ENCODE measurements around the gene GLB1L.

The GLB1L gene

DNA sequence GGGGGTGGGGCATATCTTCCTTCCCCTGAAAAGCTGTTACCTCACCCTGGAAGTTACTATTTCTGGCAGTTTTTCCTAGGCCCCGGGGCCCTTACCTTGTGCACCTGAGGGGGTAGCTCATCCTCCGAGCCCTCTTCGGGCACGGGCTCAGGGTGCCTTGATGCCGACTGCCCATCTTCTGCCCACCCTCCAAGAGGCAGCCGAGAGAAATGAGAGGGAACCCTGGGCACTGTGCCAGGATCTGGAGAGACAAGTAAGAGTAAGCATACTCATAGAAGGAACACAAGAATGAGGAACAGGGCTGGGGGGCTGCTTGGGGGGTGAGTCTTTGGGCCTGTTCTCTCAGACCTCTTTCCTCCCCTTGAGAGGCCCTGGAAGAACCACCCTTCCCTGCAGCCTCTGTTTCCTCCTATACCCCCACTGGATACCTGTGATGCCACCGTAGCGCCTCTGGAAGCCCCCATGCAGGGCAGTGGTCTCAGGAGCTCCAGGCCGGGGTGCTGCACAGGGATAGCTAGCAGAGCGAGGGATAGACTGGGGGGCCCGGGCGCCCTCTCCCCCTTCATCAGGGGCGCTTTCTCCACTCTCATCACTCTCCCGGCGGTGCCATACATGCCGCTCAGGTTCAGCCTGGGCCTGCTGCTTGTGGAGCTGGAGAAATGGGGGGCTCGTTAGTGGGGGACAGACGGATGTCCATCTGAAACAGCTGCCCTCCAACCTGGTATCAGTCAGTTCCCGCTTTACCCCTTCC lies 24.4 kb downstream of the GLB1L start:
- no peak for DNase-seq

DNA sequence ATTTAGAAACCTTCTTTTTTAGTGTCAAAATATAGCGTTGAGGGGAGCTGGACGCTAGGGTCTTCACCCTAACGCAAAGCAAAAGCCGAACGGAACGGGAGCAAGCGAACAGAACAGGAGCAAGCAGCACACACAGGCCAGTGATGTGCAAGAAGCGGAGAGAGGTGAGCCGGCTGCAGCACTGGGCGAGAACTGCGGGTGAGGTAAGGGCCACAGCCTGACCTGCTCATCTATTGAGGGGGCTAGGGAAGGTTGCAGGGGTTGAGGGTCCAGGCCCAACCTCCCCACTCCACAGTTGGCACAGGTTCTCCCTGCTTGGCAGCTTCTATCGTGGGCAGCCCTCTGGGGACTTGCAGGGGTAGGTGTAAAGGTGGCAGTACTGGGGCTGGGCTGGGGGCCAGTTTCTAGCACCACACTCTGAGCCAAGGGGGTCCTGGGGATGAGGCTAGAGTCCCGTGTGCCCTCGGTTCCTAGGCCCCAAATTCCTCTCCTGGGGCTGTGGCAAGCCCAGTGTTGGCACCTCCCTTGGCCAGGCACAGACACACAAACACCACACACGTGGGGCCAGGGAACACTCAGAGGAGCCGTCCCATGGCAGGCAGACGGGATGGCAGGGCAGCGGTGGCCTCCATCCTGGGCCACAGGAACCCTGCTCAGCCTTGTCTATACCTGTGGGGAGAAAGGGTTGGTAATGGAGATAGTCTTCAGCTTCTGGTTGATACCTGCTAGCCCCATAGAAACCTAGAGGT lies 25.3 kb downstream of the GLB1L start:
- DNase-seq = no peak

GRCh38 chr2:219218732-219219701 lies 26.2 kb downstream of the GLB1L start, which contains the start of gene ABCB6:
ABCB6 (minus strand) TSS chr2:219218958; CDS start chr2:219218673, 285 bp downstream.
- peak; percentile 69 to 77 for DNase-seq

DNA sequence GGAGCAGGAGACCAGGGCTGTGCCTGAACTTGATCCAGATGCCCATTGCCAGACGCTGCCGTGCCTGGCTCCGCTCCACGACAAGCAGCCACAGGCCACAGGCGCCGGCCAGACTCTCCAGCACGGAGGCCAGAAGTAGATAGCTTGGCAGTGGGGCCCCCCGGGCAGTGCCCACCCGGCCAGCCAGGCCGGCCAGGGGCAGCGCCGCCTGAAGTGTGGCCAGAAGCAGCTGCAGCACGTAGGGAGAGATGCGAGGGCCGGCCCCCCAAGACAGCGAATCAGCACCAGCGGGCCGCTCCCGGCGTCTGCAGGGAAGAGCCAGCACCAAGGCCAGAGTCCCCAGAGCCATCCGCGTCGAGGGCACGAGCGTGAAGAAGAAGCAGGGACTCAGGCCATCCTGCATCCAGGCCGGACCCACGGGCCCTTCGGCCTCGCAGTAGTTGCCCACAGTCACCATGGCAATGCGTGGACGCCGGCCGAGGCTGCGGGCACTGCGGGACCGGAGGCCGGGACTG lies 27.0 kb downstream of the GLB1L start:
- no peak for DNase-seq

- DNase-seq = no peak
Measured at GRCh38 chr2:219216535-219216915, 28.7 kb downstream of the GLB1L start.

GRCh38 chr2:219215871-219216534 lies 29.2 kb downstream of the GLB1L start:
- DNase-seq = no peak

- DNase-seq = no peak
Measured at GRCh38 chr2:219214786-219215185, 30.5 kb downstream of the GLB1L start.

DNA sequence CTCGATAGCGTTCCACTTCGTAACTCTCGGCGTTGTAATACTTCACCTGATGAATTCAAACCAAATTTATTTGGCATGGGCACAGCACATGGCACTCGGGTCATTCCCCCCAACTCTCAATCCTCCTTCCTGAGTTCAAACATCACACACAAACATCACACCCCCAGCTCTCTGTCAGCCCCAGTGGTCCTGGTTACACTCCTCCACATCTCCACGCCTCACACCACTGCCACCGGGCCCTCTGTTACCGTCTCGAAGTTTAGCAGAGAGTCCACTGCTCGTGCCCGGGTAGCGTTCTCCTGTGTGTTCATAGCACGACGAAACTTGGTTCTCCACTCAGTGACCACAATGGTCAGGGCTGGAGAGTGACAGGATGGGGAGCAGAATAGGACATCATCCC lies 31.1 kb downstream of the GLB1L start:
- DNase-seq = no peak

DNA sequence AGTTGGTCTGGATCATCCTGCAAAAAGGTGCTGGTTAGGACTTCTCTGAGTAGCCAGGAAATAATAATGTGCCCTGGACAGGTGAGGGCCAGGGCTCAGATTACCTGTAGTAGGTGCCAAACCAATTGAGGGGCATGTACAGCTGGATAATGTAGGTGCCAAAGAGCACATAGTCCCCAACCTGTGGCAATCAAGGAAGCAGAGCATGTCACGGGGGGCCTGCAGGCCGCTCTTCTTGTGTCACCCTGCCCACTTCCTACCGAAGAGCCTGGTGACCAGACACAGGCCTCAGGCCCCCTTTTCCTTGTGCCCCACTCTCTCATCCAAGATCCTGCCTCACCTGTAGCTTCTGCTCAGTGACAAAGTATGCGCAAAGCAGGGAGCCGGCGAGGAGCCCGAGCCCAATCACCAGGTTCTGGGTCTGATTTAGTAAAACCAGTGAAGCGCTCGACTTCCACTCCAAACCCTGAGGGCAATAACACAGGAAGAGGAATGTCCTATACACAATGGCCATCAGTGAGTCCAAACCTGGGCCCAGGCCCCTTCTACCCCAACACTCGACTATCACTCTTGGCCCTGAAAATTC lies 31.7 kb downstream of the GLB1L start:
- DNase-seq = no peak

- DNase-seq = no peak
Measured at GRCh38 chr2:219213026-219213415, 32.2 kb downstream of the GLB1L start.

- no peak for DNase-seq
Measured at GRCh38 chr2:219210886-219211362, 34.3 kb downstream of the GLB1L start.

- DNase-seq = no peak
Measured at GRCh38 chr2:219210196-219210885, 34.9 kb downstream of the GLB1L start.

DNA sequence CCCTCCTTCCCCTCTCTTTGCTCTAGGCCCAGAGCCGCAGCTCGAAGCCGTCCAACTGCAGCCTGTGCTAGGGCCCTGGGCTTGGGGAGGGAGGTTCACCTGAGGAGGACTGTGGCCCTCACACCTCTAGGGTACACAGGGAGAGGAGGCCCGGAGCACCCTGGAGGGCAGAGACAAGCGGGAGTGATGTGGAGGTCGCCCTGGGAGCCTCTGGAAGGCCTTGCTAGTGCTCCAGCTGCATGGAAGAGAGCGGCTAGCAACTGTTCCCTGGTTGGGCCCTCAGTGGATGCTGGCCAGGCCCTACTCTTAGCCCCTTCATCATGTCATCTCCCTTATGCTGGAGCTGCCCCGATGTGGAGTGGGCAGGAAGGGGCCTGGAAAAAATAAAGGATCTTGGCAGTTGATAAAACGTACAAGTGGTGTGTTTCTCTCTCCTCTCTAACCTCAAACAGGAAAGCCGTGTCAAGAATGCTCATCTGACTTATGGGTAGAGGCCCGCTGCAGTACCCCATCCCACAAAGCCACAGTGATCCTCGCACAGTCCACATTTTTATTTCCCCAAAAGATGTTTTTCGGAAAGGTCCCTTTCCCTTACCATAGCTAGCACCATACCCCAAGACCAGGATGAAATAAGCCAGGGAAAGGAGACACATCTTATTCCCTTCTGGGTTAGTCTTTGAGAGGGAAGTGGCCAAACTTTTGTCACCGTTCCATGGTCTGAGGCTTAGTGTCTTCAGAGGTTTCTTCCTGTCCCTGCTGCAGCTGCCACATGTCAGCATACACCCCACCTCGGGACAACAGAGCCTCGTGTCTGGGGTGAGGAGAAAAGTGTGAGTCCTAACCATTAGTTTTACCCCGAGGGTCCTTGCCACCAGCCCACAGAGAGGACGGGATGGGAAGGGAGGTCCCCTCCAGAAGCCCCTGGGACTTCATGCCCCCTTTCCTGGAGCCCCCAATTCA lies 35.7 kb downstream of the GLB1L start:
- DNase-seq = no peak

DNA sequence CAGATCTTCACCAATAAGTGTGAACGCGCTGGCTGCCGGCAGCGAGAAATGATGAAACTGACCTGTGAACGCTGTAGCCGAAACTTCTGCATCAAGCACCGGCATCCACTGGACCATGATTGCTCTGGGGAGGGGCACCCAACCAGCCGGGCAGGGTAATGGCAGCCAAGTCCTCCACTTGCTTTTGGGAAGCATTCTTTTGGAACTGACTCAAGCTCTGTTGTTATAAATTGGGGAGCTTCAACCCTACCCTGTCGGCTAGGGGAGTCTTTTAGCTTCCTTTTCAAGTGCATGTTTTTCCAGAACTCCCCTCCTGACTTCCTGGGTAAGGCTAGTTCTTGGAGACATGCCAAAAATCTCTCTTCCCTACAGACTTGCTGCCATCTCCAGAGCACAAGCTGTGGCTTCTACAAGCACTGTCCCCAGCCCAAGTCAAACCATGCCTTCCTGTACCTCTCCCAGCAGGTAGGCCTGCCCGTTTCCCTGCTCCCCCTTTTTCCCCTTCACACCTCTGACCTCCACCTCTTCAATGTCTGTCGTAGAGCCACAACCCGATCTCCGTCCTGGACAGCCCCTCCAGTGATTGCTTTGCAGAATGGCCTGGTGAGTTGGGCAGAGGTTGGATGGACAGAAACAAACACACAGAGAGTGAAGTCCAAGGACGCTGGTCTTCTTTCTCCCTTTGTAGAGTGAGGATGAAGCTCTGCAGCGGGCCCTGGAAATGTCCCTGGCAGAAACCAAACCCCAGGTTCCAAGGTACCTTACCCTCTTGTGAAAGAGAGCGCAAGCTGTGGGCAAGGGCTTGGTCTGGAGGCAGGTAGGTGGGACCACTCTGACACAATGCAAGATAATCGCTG lies 37.1 kb downstream of the GLB1L start:
- DNase-seq = no peak

GRCh38 chr2:219207134-219207883 lies 37.9 kb downstream of the GLB1L start:
- no peak for DNase-seq

DNA sequence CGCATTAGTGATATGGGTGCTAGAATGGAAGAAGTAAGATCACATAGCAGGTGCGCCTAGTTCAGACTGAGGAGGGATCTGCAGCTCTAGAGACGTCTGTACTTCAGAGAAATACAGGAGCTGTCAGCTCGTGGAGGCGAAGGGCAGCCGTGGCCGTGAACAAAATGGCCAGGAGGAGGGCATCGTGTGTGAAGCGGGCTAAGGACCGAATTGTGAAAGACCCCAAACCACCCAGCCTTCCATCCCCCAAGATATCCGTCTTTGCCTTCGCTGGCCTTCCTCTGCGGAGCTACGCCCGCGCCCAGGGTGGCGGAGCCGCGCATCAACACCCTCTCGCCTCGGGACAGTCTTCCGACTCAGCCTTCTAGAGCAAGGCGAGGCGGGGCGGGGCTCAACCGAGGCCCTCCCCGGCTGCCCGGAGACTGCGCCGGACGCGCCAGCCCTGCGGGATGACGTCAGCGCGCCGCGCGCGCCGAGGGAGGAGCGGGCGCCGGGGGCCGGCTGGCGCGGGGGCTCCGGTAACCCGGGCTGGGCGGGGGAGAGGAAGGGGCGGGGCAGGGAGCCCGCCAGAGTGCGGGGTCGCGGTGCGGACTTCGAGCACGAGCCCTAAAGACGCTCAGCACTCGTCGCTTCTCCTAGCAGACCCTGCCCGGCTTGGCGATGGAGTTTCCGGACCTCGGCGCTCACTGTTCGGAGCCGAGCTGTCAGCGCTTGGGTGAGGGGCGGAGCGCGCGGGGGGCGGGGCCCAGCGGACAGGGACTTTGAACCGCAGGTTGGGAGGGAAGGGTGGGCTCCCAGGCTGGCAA lies 38.7 kb downstream of the GLB1L start, which contains the start of gene ZFAND2B:
Gene ZFAND2B (plus strand): TSS at position 455 of the 806 bp plus-strand sequence. CDS start 206 bp downstream, at position 661.
- DNase-seq = peak; percentile 71 to 85

DNA sequence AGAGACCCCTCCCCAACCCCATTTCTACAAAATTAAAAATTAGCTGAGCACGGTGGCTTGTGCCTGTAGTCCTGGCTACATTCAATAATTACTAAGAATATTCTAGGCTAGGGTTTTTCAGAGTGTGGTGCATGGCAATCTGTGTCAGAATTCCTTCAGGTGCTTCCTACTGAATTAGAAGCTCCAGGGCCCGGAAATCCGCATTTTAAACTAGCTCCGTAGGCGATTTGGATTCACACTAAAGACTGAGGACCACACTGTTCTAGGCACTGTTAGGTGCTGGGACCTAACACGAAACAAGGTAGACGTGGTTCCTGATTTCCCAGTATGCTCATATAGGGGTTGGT lies 39.3 kb downstream of the GLB1L start:
- DNase-seq = no peak

Measured in cerebellar nuclear complex (tissue), 1 donor.